Measurements from ENCODE around the gene SSBP4. TPM values are rescaled to one million over a fixed set of nuclear protein-coding genes. Genes with fewer than 3 reads are reported as not detected.

The SSBP4 gene
- total and polyA plus RNA-seq, 2 experiments from 2014 or later = 44.4 to 52.0 TPM

- no peak overlapping the region for H3K27ac ChIP-seq (ENCODE audit: low read depth)
- H3K4me1 ChIP-seq (ENCODE audit: insufficient read depth) = peaks cover 34% of the 10 kb centered on the region
- H3K36me3 ChIP-seq (ENCODE audit: insufficient read depth) = no peaks in the 10 kb centered on the region
- Mint-ChIP-seq H3K27me3 (ENCODE audit: insufficient read depth, low read depth, poor library complexity) (peaks cover 31% of the 10 kb centered on the region), H3K9me3 (no peaks in the 10 kb centered on the region), H3K4me3 (peak overlapping the region; percentile 78), H3K4me1 (peaks cover 35% of the 10 kb centered on the region), H3K36me3 (ENCODE audit: low read depth) (peaks cover 18% of the 10 kb centered on the region), H3K27ac (0 out of 2 replicates have a peak overlapping the region, but pooled peaks have one; percentile 13)
- no peaks in the 10 kb centered on the region for H3K9me2 ChIP-seq (ENCODE audit: insufficient read depth)
- DNase-seq (ENCODE audit: low spot score) (peak; percentile 96), ATAC-seq (peak; percentile 47)
- peaks cover 33% of the 10 kb centered on the region; the same call in 1 of the 2 replicates for H3F3A ChIP-seq (replicated peaks; ENCODE audit: low read depth)
- no peaks in the 10 kb centered on the region for H3K27me3 ChIP-seq (ENCODE audit: insufficient read depth)
- H3K79me2 ChIP-seq (replicated peaks; ENCODE audit: insufficient read depth) = no peaks in the 10 kb centered on the region
- TF ChIP-seq REST (IDR thresholded peaks at IDR 0.05; ENCODE audit: unreplicated experiment) (no peak), ZNF462 (CRISPR knock-in tag; IDR thresholded peaks at IDR 0.05) (no peak), ZNF331 (CRISPR knock-in tag; IDR thresholded peaks at IDR 0.05; ENCODE audit: low read depth) (no peak), EZH2phosphoT487 (IDR thresholded peaks at IDR 0.05; ENCODE audit: unreplicated experiment) (no peak), STAT1 (IDR thresholded peaks at IDR 0.05; ENCODE audit: unreplicated experiment) (no peak), ZNF114 (CRISPR knock-in tag; IDR thresholded peaks at IDR 0.05) (no peak), POLR2AphosphoS5 (IDR thresholded peaks at IDR 0.05; ENCODE audit: low read depth) (peak; percentile 22; the same call in 1 of the 2 replicates)
- H3K4me2 ChIP-seq = peak overlapping the region; percentile 81
- peaks cover 3% of the 10 kb centered on the region for H4K20me1 ChIP-seq (replicated peaks; ENCODE audit: insufficient read depth)
- H3K4me3 ChIP-seq = peak overlapping the region; percentile 79
- H2AFZ ChIP-seq = peak overlapping the region; percentile 52; the same call in 1 of the 2 replicates
Observed at GRCh38 chr19:18436671-18437490, 17.7 kb downstream of the SSBP4 start.
